PC-3 (cell line): Measurements from ENCODE around the gene TCN2.

Experiments used
- EZH2 ChIP-seq: fragments of 300-600 bp; sonication (generic); IDR thresholded peaks from one replicate; pipeline ENCODE4 v1.6.1; 2017; ENCODE audit warnings: antibody characterized with exemption, mild to moderate bottlenecking, low read length; ENCODE audit not compliant: unreplicated experiment
- EZH2phosphoT487 ChIP-seq: fragments of 300-600 bp; sonication (generic); IDR thresholded peaks from 2 replicates; pipeline ENCODE4 v1.6.1; 2018; ENCODE audit warnings: mild to moderate bottlenecking, antibody characterized with exemption, low read length, borderline replicate concordance
- TF ChIP-seq, protein P1 (sequence below): fragments of 300-600 bp; sonication (generic); conservative IDR thresholded peaks from 2 replicates; pipeline ENCODE4 v1.5.1; 2017; ENCODE audit warnings: antibody characterized with exemption, low read depth, mild to moderate bottlenecking, low read length

- TF ChIP-seq, protein P1, sequence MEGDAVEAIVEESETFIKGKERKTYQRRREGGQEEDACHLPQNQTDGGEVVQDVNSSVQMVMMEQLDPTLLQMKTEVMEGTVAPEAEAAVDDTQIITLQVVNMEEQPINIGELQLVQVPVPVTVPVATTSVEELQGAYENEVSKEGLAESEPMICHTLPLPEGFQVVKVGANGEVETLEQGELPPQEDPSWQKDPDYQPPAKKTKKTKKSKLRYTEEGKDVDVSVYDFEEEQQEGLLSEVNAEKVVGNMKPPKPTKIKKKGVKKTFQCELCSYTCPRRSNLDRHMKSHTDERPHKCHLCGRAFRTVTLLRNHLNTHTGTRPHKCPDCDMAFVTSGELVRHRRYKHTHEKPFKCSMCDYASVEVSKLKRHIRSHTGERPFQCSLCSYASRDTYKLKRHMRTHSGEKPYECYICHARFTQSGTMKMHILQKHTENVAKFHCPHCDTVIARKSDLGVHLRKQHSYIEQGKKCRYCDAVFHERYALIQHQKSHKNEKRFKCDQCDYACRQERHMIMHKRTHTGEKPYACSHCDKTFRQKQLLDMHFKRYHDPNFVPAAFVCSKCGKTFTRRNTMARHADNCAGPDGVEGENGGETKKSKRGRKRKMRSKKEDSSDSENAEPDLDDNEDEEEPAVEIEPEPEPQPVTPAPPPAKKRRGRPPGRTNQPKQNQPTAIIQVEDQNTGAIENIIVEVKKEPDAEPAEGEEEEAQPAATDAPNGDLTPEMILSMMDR = no peak
- TF ChIP-seq EZH2 = no peak
- no peak for TF ChIP-seq EZH2phosphoT487
Observed at GRCh38 chr22:30584441-30584840, 22.5 kb upstream of the TCN2 start.
